Putamen (tissue), 1 donor: Measurements from ENCODE around the gene SP4.
"Not testable (repeated sequence)": the region's sequence is repeated elsewhere in the genome, so short reads cannot be mapped to it uniquely, and the experiment has no call there.

Experiments used
- DNase-seq: peaks from one replicate; pipeline ENCODE4 v3.0.0-alpha.2; 2016; ENCODE audit warnings: low spot score

Gene SP4

DNA sequence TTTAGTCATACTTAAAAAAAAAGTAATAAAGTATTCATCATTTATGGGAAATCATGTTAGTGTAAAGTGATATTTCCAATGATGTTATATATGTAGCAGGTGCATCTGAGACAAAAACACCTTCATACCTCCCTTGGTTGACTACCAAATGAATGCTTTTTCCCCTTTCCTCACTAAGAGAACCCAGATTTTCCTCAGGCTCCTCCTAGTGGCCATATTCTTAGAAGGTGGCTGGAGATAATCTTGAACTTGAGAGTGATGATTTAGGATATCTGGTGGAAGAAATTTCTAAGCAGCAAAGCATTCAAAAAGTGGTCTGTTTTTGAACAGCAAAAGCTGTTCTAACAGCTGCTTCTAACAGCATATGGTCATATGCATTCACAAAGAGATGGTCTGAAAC is 98.1 kb downstream of the SP4 start:
- no peak for DNase-seq

DNA sequence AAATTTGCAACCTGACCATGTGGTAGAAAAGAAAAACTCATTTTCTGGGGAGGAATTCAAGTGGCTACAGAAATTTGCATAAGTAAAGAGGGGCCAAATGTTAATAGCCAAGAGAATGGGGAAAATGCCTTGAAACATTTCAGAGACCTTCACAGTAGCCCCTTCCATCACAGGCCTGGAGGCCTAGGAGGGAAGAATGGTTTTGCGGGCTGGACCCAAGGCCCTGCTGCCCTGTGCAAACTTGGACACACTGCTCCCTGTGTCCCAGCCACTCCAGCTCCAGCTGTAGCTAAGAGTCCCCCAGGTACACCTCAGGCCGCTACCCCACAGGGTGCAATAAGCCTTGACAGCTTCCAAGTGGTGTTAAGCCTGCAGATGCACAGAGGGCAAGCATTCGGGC is 98.6 kb downstream of the SP4 start:
- no peak for DNase-seq

DNA sequence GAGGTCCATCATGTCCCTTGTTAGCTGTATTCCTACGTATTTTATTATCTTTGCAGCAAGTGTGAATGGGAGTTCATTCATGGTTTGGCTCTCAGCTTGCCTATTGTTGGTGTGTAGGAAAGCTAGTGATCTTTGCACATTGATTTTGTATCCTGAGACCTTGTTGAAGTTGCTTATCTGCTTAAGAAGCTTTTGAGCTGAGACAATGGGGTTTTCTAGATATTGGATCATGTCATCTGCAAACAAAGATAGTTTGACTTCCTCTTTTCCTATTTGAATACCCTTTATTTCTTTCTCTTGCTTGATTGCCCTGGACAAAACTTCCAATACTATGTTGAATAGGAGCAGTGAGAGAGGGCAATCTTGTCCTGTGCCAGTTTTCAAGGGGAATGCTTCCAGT is 104.6 kb downstream of the SP4 start:
- DNase-seq = not testable (repeated sequence)

DNA sequence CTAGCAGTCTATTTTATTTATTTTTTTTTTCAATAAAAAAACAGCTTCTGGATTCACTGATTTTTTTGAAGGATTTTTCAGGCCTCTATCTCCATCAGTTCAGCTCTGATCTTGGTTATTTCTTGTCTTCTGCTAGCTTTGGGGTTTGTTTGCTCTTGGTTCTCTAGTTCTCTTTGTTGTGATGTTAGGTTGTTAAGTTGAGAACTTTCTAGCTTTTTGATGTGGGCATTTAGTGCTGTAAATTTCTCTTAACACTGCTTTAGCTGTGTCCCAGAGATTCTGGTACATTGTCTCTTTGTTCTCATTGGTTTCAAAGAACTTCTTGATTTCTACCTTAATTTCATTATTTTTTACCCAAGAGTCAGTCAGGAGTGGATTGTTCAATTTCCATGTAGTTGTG is 105.8 kb downstream of the SP4 start:
- not testable (repeated sequence) for DNase-seq

DNA sequence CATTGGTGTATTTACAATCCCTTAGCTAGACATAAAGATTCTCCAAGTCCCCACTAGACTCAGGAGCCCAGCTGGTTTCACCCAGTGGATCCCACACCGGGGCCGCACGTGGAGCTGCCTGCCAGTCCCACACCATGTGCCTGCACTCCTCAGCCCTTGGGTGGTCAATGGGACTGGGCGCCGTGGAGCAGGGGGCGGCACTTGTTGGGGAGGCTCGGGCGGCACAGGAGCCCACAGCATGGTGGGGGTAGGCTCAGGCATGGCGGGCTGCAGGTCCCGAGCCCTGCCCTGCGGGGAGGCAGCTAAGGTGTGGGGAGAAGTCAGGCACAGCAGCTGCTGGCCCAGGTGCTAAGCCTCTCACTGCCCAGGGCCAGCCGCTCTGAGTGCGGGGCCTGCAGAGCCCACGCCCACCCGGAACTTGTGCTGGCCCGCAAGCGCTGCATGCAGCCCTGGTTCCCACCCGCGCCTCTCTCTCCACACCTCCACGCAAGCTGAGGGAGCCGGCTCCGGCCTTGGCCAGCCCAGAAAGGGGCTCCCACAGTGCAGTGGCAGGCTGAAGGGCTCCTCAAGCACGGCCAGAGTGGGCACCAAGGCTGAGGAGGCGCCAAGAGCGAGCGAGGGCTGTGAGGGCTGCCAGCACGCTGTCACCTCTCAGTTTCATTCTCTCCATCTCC is 108.7 kb downstream of the SP4 start:
- DNase-seq = not testable (repeated sequence)

DNA sequence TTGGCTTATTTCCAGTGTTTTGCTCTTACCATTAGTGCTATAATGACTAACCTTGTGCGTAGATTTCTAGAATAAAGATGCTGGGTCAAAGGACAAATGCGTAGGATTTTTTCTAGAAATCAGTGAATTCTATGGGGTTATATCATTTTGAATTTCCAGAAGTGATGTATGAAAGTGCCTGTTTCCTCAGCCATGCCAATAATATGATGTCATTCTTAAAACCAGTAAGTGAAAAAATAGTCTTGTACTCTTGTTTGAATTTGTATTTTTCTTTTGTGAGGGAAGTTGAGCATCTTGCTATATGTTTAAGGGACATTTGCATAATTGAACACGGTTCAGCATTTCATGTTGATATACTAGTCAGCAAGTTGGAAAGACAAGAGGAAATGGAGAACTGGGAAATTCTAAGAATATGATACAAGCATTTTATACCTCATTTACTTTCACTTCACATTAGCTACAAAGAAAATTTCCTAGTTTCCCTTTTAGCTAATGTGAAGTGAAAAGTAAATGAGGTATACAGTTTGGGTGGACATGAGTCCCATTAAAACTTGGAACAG is 111.1 kb downstream of the SP4 start:
- no peak for DNase-seq

DNA sequence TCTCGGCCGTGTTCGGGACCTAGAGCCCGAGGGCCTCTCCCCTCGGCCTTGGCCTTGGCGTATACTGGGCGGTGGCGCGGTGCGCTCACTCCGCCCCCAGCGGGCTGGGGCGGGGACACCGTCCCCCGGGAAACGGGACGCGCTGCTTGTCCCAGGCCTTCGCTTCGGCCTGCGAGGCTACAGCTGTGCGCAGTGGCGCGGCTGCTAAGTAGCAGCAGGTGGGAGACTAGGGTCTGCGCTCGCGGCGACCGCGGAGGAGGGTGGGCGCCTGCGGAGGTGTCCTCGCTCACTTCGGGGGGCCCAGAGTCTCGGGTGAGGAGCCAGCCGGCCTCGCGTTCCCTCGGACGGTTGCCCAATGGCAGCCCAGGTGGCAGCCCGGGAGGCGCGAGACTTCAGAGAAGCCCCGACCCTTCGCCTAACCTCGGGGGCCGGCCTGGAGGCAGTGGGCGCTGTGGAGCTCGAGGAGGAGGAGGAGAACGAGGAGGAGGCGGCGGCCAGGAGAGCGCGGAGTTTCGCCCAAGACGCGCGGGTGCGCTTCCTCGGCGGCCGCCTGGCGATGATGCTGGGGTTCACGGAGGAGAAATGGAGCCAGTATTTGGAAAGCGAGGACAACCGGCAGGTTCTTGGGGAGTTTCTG is 115.1 kb downstream of the SP4 start, which contains the start of gene DNAH11:
TSS of gene DNAH11 (plus strand) at position 149 of the 637 bp plus-strand sequence. CDS start at position 356, 207 bp downstream.
- no peak for DNase-seq

DNA sequence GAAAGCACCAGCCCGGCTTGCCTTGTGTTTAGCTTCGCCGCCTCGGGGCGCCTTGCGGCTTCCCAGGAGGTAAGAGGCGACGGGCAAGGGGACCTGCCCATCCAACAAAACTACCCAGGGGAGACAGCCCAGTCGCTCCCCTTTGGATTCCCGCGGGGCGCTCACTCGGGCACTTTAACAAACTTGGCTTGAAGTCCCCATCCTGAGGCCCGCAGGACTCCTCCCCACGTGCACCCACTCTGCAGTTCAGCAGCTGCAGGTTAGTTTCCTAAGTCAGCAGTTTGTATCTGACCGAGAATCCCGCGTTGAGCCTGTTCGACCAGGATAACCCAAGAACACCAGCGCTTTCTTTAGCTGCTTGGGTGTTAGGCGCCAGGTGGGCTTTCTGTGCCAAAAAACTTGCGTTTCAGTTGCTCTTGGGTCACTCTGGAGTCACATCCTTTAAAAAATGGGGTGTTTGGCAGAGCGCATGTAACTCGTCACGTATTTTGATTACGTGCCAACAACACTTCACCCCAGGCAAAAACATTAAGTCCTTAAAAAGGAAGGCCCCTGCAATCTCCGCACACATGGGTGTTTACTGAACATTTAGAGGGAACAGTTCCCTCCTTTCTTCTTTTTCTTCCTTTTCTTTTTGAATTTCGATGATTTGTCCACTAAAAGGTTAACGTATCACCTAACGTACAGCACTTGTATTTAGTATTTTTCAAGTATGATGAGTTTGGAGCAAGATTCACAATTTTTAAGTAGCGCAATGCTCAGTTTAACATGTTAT is 115.8 kb downstream of the SP4 start:
- DNase-seq = no peak

DNA sequence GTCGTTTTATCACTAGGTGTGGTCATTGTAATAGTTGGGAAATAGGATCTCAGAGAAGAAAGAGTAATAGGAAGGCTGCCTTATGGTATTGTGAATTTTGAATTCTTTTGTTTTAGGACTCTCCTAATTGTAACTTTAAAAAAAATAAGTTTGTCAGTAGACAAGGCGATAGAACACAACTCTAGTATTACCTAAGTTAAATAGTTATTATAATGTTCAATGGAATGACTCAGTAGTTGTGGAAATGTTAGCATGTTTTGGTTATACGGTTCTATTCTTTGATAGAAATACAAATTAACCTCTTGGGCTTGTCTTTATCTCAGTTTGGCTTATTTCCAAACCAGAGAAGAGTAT is 116.4 kb downstream of the SP4 start:
- no peak for DNase-seq

DNA sequence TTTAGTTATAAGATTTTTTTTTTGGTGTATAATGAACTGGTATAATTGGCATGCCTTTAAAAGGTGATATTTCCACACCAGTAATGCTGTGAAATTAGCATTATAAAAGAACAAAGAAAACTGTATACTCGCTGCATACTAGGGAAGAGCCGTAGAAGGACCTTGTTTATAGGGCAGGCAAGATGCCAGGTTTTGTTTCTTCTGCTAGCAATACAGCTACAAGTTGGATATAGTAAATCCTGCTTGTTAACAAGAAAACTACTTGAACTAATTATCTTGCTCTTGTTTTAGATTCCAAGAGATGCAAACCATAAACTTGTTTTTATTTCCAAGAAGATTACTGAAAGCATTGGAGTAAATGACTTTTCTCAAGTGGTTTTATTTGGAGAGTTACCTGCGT is 116.8 kb downstream of the SP4 start:
- DNase-seq = no peak

DNA sequence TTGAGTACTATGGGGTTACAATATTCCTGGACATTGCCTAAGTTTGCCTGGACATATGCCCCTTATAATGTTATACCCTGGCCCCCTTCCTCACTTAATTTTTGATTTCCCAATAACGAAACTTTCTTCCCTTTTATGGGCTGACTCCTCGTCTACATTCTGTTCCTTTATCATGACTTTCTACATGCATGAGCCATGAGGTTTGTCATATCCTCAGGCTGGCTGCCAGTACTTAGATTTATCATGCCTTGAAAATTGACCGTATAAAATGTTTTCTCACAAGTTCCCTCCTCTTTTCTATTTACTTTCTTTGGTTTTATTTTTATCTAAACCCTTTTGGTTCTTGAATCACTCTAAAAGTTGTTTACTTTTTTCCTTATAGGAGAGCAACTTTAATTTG is 119.6 kb downstream of the SP4 start:
- no peak for DNase-seq

DNA sequence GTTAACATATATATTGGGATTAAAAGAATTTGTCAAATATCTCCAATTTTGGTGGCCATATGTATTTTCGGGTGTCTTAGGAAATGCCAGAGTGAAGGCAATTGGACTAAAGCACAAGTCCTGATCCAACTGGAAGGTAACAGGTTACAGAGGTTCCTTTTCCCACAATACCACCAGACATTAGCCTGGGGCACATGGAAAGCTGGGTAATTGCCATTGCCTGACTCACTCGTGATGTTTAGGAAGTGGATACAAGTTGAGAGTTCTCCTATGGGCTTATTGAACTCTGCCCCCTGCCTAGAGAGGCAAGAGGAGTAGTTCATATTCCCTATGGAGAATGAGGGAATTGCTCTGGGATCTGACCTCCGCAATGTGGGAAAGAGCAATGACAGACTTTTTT is 120.6 kb downstream of the SP4 start:
- DNase-seq = no peak

DNA sequence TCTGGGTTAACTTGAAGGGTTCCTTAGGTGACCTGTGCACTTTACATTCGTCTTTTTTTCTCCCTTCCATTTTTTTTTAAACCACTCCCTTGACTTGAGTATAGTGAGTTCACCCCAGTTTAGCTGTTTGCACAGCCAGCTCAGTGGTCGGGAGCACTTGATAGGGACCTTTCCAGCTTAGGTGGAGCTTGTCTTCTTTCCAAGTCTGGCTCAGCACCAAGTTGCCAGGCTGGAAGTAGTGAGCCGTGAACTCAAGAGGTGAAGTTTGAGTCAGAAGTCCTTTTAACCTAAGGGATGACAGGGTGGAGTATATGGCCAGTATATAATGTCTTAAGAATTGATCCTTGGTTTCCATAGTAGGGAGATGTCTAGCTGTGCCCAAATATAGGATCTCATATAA is 122.2 kb downstream of the SP4 start:
- no peak for DNase-seq

DNA sequence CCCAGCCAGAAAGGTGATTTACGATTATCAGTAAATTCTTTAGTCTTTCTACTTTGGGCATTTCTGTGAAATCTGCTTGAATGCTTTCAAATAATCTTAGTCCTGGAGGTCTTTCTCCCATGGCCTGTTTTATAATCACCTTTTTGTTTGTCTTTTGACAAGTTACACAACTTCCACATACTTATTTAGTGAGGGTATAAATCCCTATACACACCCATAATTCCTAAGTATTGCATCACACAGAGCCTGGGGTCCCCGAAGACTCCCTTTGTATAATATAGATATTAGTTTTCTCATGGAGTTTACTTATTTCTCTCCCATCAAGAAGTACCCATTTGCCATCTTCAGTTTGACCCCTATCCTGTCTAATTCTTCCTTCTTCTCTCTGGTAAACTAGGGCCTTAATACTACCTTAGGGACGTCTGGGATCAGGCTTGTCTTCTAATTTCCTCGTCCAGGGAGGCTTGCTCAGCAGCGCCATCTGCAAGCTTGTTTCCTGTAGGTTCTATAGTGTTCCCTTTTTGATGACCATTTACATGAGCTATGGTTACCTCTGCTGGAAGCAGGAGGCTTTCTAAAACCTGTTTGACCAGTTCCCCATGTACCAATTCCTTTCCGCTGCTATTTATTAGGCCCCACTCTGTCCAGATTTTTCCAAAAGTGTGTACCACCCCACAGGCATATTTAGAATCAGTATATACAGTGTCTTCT is 123.1 kb downstream of the SP4 start:
- DNase-seq = no peak

DNA sequence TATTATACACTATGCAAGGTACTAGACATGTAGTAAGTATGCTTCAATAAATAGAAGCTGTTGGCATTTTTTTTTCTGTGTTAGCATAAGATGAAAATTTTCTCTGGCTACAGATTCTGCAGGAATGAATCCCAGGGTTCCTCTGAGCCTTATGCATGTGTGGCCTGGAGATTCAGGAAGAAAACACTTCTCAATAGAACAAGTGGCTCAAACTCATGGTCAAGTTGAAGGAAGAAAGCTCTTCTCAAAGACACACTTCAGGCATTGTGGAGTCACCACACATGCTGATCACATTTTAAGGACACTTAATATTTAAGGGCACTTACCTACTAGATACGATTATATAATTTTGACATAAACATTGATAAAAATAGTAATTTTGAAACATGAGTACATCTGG is 134.5 kb downstream of the SP4 start:
- DNase-seq = no peak
